Panc1 (cell line): ENCODE data around the gene INCENP.

ENCODE experiments used
- CTCF ChIP-seq: fragments of 450-650 bp; IDR thresholded peaks from 2 replicates; pipeline ENCODE4 v1.5.1; 2017; ENCODE audit warnings: mild to moderate bottlenecking
- POLR2AphosphoS5 ChIP-seq: IDR thresholded peaks from 2 replicates; pipeline ENCODE4 v1.6.1; 2012; ENCODE audit warnings: mild to moderate bottlenecking, low read depth, low read length, moderate library complexity
- REST ChIP-seq, 2 experiments: IDR thresholded peaks; 2 replicates each; pipeline ENCODE4 v1.6.1; 2011 to 2012; ENCODE audit warnings: low read depth in 2 of 2, control low read depth in 1 of 2, low read length in 1 of 2, mild to moderate bottlenecking in 1 of 2, moderate library complexity in 1 of 2; ENCODE audit not compliant: insufficient read depth in 1 of 2
- SIN3A ChIP-seq: IDR thresholded peaks from 2 replicates; pipeline ENCODE4 v1.6.1; 2012; ENCODE audit warnings: low read depth, mild to moderate bottlenecking, low read length, moderate library complexity, borderline replicate concordance; ENCODE audit not compliant: insufficient read depth
- TCF7L2 ChIP-seq: IDR thresholded peaks from 2 replicates; pipeline ENCODE4 v1.6.1; 2011; ENCODE audit warnings: mild to moderate bottlenecking, low read depth, low read length, inconsistent platforms

- no peak for TF ChIP-seq CTCF
- no peak for TF ChIP-seq SIN3A
- TF ChIP-seq TCF7L2: no peak
- no peak for TF ChIP-seq POLR2AphosphoS5
- no peak for TF ChIP-seq REST (IDR thresholded peaks at IDR 0.05; ENCODE audit: insufficient read depth in 1 of 2, low read depth in 2 of 2, low read length in 1 of 2)
These were observed 35.4 kb upstream of the INCENP start for GRCh38 chr11:62088331-62088933.
